Small intestine (tissue), 7 donors: ENCODE data around the gene PRKN. TPM values are rescaled to one million over a fixed set of nuclear protein-coding genes. Genes with fewer than 3 reads are reported as not detected.

Experiments
- DNase-seq, 2 donors: peaks; one replicate each; pipeline versions ENCODE4 v3.0.0 to v3.0.0-alpha.2; 2013
- FAIRE-seq: peaks from 2 replicates; lab custom pipeline; 2012; peaks lifted over from hg19 to GRCh38; lab: Jason Lieb, UNC
- H3K27ac ChIP-seq, 3 donors: one replicate each; pipeline ENCODE4 v1.5.1; 2013; ENCODE audit warnings: low read length in 2 of 3, mild to moderate bottlenecking in 2 of 3, control low read depth in 1 of 3, inconsistent platforms in 1 of 3, low read depth in 1 of 3, moderate library complexity in 1 of 3
- H3K27me3 ChIP-seq, 3 donors: one replicate each; pipeline ENCODE4 v1.6.1; 2013; ENCODE audit warnings: low read length in 3 of 3, inconsistent platforms in 1 of 3; ENCODE audit not compliant: control insufficient read depth in 3 of 3, insufficient read depth in 3 of 3
- H3K36me3 ChIP-seq, 3 donors: one replicate each; pipeline ENCODE4 v1.6.1; 2013; ENCODE audit warnings: low read length in 3 of 3, inconsistent platforms in 1 of 3, low read depth in 1 of 3, mild to moderate bottlenecking in 1 of 3, moderate library complexity in 1 of 3; ENCODE audit not compliant: control insufficient read depth in 3 of 3, insufficient read depth in 2 of 3
- H3K4me1 ChIP-seq, 3 donors: one replicate each; pipeline ENCODE4 v1.6.1; 2013; ENCODE audit warnings: low read length in 2 of 3, inconsistent platforms in 1 of 3, low read depth in 1 of 3, mild to moderate bottlenecking in 1 of 3, moderate library complexity in 1 of 3; ENCODE audit not compliant: control insufficient read depth in 3 of 3, insufficient read depth in 2 of 3
- H3K4me3 ChIP-seq, 3 donors: one replicate each; pipeline ENCODE4 v1.5.1; 2013; ENCODE audit warnings: low read length in 3 of 3, control low read depth in 1 of 3, inconsistent platforms in 1 of 3, low read depth in 1 of 3, mild to moderate bottlenecking in 1 of 3, moderate library complexity in 1 of 3
- H3K9me3 ChIP-seq, 2 donors: one replicate each; pipeline ENCODE4 v1.6.1; 2013; ENCODE audit warnings: low read depth in 1 of 2, low read length in 1 of 2; ENCODE audit not compliant: control insufficient read depth in 2 of 2, insufficient read depth in 1 of 2
- WGBS, 3 donors: extraction: QIAGEN DNeasy Blood & Tissue Kit; methylation state at CpG; one replicate each; pipeline ENCODE4 v1.1.7; 2013; 5-methylcytosine and 5-hydroxymethylcytosine counted together
- polyA plus RNA-seq, 4 donors: library from polyadenylated mRNA; stranded (reverse) in 3 of 4; unstranded in 1 of 4; fragments of 200-250 nt in 3 of 4; fragments of 120-200 nt in 1 of 4; gene quantifications; one replicate each; pipeline versions ENCODE4 v1.2.1 to v1.2.3, GENCODE V29; 2013
- donor health status: healthy with polysubstance abuse.
- donor health status: control.
- donor health status: control.
- donor health status: Bipolar disorder and iron deficiency.
- donor health status: healthy.

PRKN gene
- polyA plus RNA-seq, 4 donors = 0.27 to 2.3 (median 1.0) TPM

DNA sequence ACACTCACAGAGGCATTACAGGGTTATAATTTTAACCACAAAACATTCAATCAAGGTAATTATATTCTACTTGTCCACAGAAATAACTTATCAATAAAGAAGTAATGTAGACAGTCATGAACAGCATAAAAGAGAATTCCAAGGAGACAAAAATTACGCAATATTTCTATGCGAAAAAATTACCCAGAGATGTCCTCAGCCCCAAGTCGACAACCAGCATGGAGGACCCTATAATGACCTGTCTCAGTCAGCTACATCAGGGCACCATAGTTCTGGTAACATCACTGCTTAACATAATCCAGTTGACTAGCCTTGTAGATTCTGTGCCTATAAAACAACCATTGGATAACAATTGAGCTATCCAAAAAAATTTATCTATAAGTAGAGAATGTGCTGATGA lies 579.8 kb downstream of the PRKN start:
- no peak overlapping the region for H3K27ac ChIP-seq
- H3K4me3 ChIP-seq = no peak overlapping the region
- no peaks in the 10 kb centered on the region for H3K36me3 ChIP-seq
- H3K9me3 ChIP-seq = peaks cover 0 to 4% of the 10 kb centered on the region in 2 donors
- FAIRE-seq (no peak), DNase-seq (no peak)
- H3K27me3 ChIP-seq = no peaks in the 10 kb centered on the region
- 89 to 94% (median 90%) methylated on average over 3 of the region's 3 CpGs for WGBS, 3 donors
- H3K4me1 ChIP-seq = no peaks in the 10 kb centered on the region

- no peak for FAIRE-seq
- Histone ChIP-seq H3K27me3 (no peaks in the 10 kb centered on the region), H3K4me1 (no peaks in the 10 kb centered on the region), H3K27ac (no peak overlapping the region), H3K36me3 (no peaks in the 10 kb centered on the region), H3K4me3 (no peak overlapping the region), H3K9me3 (peaks cover 0 to 4% of the 10 kb centered on the region in 2 donors)
- DNase-seq = no peak
- WGBS, 3 donors = 60 to 88% (median 71%) methylated on average over 1 of the region's 1 CpG
Observed at GRCh38 chr6:162147281-162147680, 580.3 kb downstream of the PRKN start.

DNA sequence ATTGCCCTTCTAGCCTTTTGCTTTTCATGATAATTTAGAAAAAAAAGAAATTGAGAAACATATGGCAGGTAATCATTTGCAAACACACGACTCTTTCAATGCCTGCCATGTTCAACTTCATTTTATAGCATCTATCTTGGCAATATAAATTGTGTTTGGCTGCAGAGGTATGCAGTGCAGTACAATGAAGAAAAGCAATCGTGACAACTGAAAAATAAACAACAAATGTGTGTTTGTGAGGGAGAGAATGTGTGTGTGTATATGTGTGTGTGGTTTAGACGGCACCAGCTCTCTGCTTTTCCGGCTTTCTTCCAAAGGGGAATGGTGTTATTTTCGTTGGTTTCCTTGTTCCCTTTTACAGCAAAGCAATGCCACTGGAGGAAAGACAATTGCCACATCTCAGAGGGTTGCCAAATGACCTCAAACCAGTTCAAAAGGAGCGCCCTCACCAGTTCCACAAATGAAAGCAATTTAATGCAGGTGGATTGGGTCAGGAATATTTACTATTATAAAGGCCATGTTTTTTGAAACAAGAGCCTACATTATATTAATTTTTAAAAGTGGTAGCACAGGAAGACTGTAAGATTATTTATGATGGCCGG lies 587.2 kb downstream of the PRKN start:
- Histone ChIP-seq H3K27me3 (peaks cover 0 to 2% (median 0%) of the 10 kb centered on the region in 3 donors), H3K27ac (no peak overlapping the region), H3K36me3 (no peaks in the 10 kb centered on the region), H3K4me1 (no peaks in the 10 kb centered on the region), H3K9me3 (peaks cover 0 to 19% of the 10 kb centered on the region in 2 donors), H3K4me3 (no peak overlapping the region)
- no peak for DNase-seq
- WGBS, 3 donors = 79 to 81% (median 80%) methylated on average over 7 of the region's 7 CpGs
- FAIRE-seq = no peak

- H3K4me3 ChIP-seq = no peak overlapping the region
- no peaks in the 10 kb centered on the region for H3K36me3 ChIP-seq
- no peak overlapping the region for H3K27ac ChIP-seq
- no peaks in the 10 kb centered on the region for H3K27me3 ChIP-seq
- no peaks in the 10 kb centered on the region for H3K9me3 ChIP-seq
- no peaks in the 10 kb centered on the region for H3K4me1 ChIP-seq
- DNase-seq (no peak), FAIRE-seq (no peak)
- whole genome bisulfite sequencing, 3 donors = 76 to 82% (median 78%) methylated on average over 5 of the region's 5 CpGs
Observed at GRCh38 chr6:162125659-162126058, 601.9 kb downstream of the PRKN start.

GRCh38 chr6:162124710-162125435 lies 602.7 kb downstream of the PRKN start:
- H3K36me3 ChIP-seq = no peaks in the 10 kb centered on the region
- no peak for FAIRE-seq
- no peaks in the 10 kb centered on the region for H3K9me3 ChIP-seq
- no peak for DNase-seq
- no peaks in the 10 kb centered on the region for H3K27me3 ChIP-seq
- no peak overlapping the region for H3K27ac ChIP-seq
- no peak overlapping the region for H3K4me3 ChIP-seq
- H3K4me1 ChIP-seq = no peaks in the 10 kb centered on the region
- WGBS, 3 donors = 73 to 89% (median 88%) methylated on average over 15 of the region's 15 CpGs

GRCh38 chr6:162123797-162124196 lies 603.8 kb downstream of the PRKN start:
- H3K4me1 ChIP-seq = no peaks in the 10 kb centered on the region
- DNase-seq (no peak), FAIRE-seq (no peak)
- H3K4me3 ChIP-seq = no peak overlapping the region
- 36 to 56% (median 51%) methylated on average over 3 of the region's 3 CpGs for WGBS, 3 donors
- no peak overlapping the region for H3K27ac ChIP-seq
- H3K9me3 ChIP-seq = no peaks in the 10 kb centered on the region
- H3K27me3 ChIP-seq = no peaks in the 10 kb centered on the region
- no peaks in the 10 kb centered on the region for H3K36me3 ChIP-seq

DNA sequence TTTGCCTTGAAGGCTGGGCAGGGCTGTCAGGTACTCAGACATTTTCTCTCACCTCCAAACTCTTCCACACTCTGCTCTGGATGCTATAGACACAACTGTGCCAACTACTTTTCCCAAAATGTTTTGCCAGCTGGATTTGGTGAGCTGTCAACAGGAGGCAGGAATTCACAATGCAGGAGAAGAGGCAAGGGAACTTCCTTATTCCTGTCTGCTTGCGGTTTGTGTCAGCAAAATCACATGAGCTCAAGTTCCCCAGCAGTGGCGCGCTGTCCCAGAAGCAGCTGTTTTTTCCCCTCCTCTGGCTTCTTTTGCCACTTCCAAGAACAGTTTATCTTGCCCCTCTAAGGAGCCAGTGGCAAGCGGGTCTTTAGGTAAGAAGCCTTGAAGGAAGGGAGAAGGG lies 608.2 kb downstream of the PRKN start:
- H3K36me3 ChIP-seq = no peaks in the 10 kb centered on the region
- no peaks in the 10 kb centered on the region for H3K4me1 ChIP-seq
- no peaks in the 10 kb centered on the region for H3K9me3 ChIP-seq
- H3K27me3 ChIP-seq = no peaks in the 10 kb centered on the region
- 34 to 56% (median 48%) methylated on average over 4 of the region's 4 CpGs for WGBS, 3 donors
- no peak overlapping the region for H3K4me3 ChIP-seq
- H3K27ac ChIP-seq = no peak overlapping the region
- FAIRE-seq (no peak), DNase-seq (peak; percentile 3 to 29)

- no peak overlapping the region for H3K27ac ChIP-seq
- H3K27me3 ChIP-seq = no peaks in the 10 kb centered on the region
- DNase-seq = no peak
- no peak for FAIRE-seq
- 38 to 62% (median 48%) methylated on average over 5 of the region's 5 CpGs for WGBS, 3 donors
- no peaks in the 10 kb centered on the region for H3K36me3 ChIP-seq
- H3K9me3 ChIP-seq = no peaks in the 10 kb centered on the region
- no peak overlapping the region for H3K4me3 ChIP-seq
- H3K4me1 ChIP-seq = no peaks in the 10 kb centered on the region
Observed at GRCh38 chr6:162118706-162119105, 608.9 kb downstream of the PRKN start.
